Stimulated activated CD4-positive, alpha-beta T cell treated with anti-CD3 and anti-CD28 coated beads, Interleukin-4, amount 100 ng/mL, for 4 hours (primary cell): ENCODE data around the gene WWC2.
"Not testable (repeated sequence)": the region's sequence is repeated elsewhere in the genome, so short reads cannot be mapped to it uniquely, and the experiment has no call there.

ENCODE experiments used
- DNase-seq, 2 experiments: peaks; one replicate each; pipeline ENCODE4 v3.0.0-alpha.2; 2020

WWC2 gene

GRCh38 chr4:183314336-183314735, 215.3 kb downstream of the WWC2 start:
- no peak for DNase-seq

- no peak for DNase-seq
These were observed 215.7 kb downstream of the WWC2 start for GRCh38 chr4:183314806-183315205.

- no peak for DNase-seq
These were observed 219.6 kb downstream of the WWC2 start for GRCh38 chr4:183318656-183319055.

- no peak for DNase-seq
These were observed 221.4 kb downstream of the WWC2 start, which contains the start of gene CLDN22 for GRCh38 chr4:183320211-183321059. CLDN22 (minus strand) TSS chr4:183320276; CDS start chr4:183320218, 58 bp downstream.

GRCh38 chr4:183321079-183321478, 222.0 kb downstream of the WWC2 start:
- DNase-seq = no peak

GRCh38 chr4:183321516-183321915, 222.5 kb downstream of the WWC2 start:
- DNase-seq = no peak

- DNase-seq = no peak
These were observed 223.3 kb downstream of the WWC2 start, which contains the start of gene CLDN24 for GRCh38 chr4:183322326-183322725. CLDN24 (minus strand) TSS chr4:183322426; CDS start chr4:183322426, 0 bp downstream.

GRCh38 chr4:183323295-183323694, 224.2 kb downstream of the WWC2 start:
- DNase-seq = no peak

GRCh38 chr4:183324056-183324455, 225.0 kb downstream of the WWC2 start:
- DNase-seq = not testable (repeated sequence)

- no peak for DNase-seq
These were observed 225.6 kb downstream of the WWC2 start for GRCh38 chr4:183324619-183325018.

- DNase-seq = not testable (repeated sequence)
These were observed 227.3 kb downstream of the WWC2 start for GRCh38 chr4:183326387-183326786.

GRCh38 chr4:183326853-183327252, 227.8 kb downstream of the WWC2 start:
- no peak for DNase-seq

GRCh38 chr4:183327827-183328226, 228.8 kb downstream of the WWC2 start:
- DNase-seq = no peak

- no peak for DNase-seq
These were observed 229.8 kb downstream of the WWC2 start for GRCh38 chr4:183328832-183329231.

GRCh38 chr4:183329244-183329643, 230.2 kb downstream of the WWC2 start:
- no peak for DNase-seq

- DNase-seq = no peak
These were observed 231.1 kb downstream of the WWC2 start for GRCh38 chr4:183329954-183330742.

- no peak for DNase-seq
These were observed 231.8 kb downstream of the WWC2 start for GRCh38 chr4:183330841-183331240.

- no peak for DNase-seq
These were observed 233.4 kb downstream of the WWC2 start for GRCh38 chr4:183332447-183332846.

- no peak for DNase-seq
These were observed 234.1 kb downstream of the WWC2 start for GRCh38 chr4:183333202-183333601.

- DNase-seq = no peak
These were observed 234.9 kb downstream of the WWC2 start for GRCh38 chr4:183333983-183334382.

- DNase-seq = no peak
These were observed 236.4 kb downstream of the WWC2 start for GRCh38 chr4:183335369-183335940.

GRCh38 chr4:183337349-183337748, 238.3 kb downstream of the WWC2 start:
- no peak for DNase-seq

GRCh38 chr4:183337833-183338232, 238.8 kb downstream of the WWC2 start:
- no peak for DNase-seq
